MM.1S (cell line): ENCODE measurements around the gene KCNK7.

Experiments used
- DNase-seq: peaks from one replicate; pipeline ENCODE4 v3.0.0-alpha.2; 2015
- H2AFZ ChIP-seq: fragments of 300-600 bp; sonication (generic); 2 replicates; pipeline ENCODE4 v1.6.0; 2016; ENCODE audit warnings: antibody characterized with exemption, low read length
- H3F3A ChIP-seq: fragments of 300-600 bp; sonication (generic); 2 replicates; pipeline ENCODE4 v1.6.1; 2016; ENCODE audit warnings: mild to moderate bottlenecking, antibody characterized with exemption, low read length, moderate library complexity, mixed read lengths; ENCODE audit not compliant: insufficient read depth
- H3K27ac ChIP-seq: fragments of 300-600 bp; sonication (generic); 2 replicates; pipeline ENCODE4 v1.5.1; 2016; ENCODE audit warnings: mild to moderate bottlenecking, low read length
- H3K27me3 ChIP-seq: fragments of 300-600 bp; sonication (generic); replicated peaks from 2 replicates; pipeline ENCODE4 v1.6.0; 2016; ENCODE audit warnings: low read length; ENCODE audit not compliant: insufficient read depth
- H3K36me3 ChIP-seq: fragments of 300-600 bp; sonication (generic); replicated peaks from 2 replicates; pipeline ENCODE4 v1.6.1; 2016; ENCODE audit warnings: mild to moderate bottlenecking, low read length, mixed read lengths; ENCODE audit not compliant: insufficient read depth
- H3K4me1 ChIP-seq: fragments of 300-600 bp; sonication (generic); 2 replicates; pipeline ENCODE4 v1.6.1; 2016; ENCODE audit warnings: low read length, mixed read lengths
- H3K4me2 ChIP-seq: fragments of 300-600 bp; sonication (generic); 2 replicates; pipeline ENCODE4 v1.6.0; 2016; ENCODE audit warnings: low read depth, low read length
- H3K4me3 ChIP-seq: fragments of 300-600 bp; sonication (generic); 2 replicates; pipeline ENCODE4 v1.5.1; 2016; ENCODE audit warnings: low read length, mixed read lengths
- H3K79me2 ChIP-seq: fragments of 300-600 bp; sonication (generic); 2 replicates; pipeline ENCODE4 v1.6.1; 2016; ENCODE audit warnings: mixed run types, low read length, mixed read lengths
- H3K9ac ChIP-seq: fragments of 300-600 bp; sonication (generic); 2 replicates; pipeline ENCODE4 v1.6.1; 2016; ENCODE audit warnings: low read length, mixed read lengths
- H3K9me2 ChIP-seq: fragments of 300-600 bp; sonication (generic); replicated peaks from 2 replicates; pipeline ENCODE4 v1.6.1; 2016; ENCODE audit warnings: mild to moderate bottlenecking, low read length, mixed read lengths; ENCODE audit not compliant: insufficient read depth
- H3K9me3 ChIP-seq: fragments of 300-600 bp; sonication (generic); replicated peaks from 2 replicates; pipeline ENCODE4 v1.6.1; 2016; ENCODE audit warnings: mild to moderate bottlenecking, low read length, mixed read lengths; ENCODE audit not compliant: insufficient read depth
- H4K20me1 ChIP-seq: fragments of 300-600 bp; sonication (generic); 2 replicates; pipeline ENCODE4 v1.6.1; 2016; ENCODE audit warnings: mild to moderate bottlenecking, low read length, moderate library complexity, mixed read lengths; ENCODE audit not compliant: insufficient read depth
- CTCF ChIP-seq: fragments of 300-600 bp; sonication (generic); IDR thresholded peaks from 2 replicates; pipeline ENCODE4 v1.5.1; 2016; ENCODE audit warnings: antibody characterized with exemption, low read length, mixed read lengths
- EZH2 ChIP-seq: fragments of 300-600 bp; sonication (generic); optimal IDR thresholded peaks from 2 replicates; pipeline ENCODE3; 2017; ENCODE audit warnings: low read depth, mild to moderate bottlenecking, antibody characterized with exemption, low read length, mixed read lengths
- EZH2phosphoT487 ChIP-seq: fragments of 300-600 bp; sonication (generic); IDR thresholded peaks from 2 replicates; pipeline ENCODE4 v1.6.1; 2018; ENCODE audit warnings: antibody characterized with exemption, low read length

KCNK7 gene

DNA sequence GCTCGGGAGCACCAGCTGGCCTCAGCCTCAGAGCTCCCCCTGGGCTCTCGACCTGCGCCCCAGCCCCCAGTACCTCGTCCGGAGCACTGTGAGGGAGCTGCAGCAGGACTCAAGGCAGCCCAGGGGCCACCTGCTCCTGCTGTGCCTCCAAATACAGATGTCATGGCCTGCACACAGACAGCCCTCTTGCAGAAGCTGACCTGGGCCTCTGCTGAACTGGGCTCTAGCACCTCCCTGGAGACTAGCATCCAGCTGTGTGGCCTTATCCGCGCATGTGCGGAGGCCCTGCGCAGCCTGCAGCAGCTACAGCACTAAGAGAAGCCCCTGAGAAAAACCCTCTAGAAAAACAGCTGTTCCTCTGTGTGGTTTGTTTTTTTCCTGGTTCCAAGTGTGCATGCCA, 24.2 kb downstream of the KCNK7 start:
- Histone ChIP-seq H3K79me2 (peaks cover 66% of the 10 kb centered on the region), H3K27ac (peak overlapping the region; percentile 92; the same call in 1 of the 2 replicates), H3K27me3 (no peaks in the 10 kb centered on the region), H3K9me2 (no peaks in the 10 kb centered on the region), H4K20me1 (no peaks in the 10 kb centered on the region), H3K4me3 (peak overlapping the region; percentile 98), H3K36me3 (no peaks in the 10 kb centered on the region), H3K4me2 (peak overlapping the region; percentile 93), H3K9me3 (no peaks in the 10 kb centered on the region), H3K9ac (peak overlapping the region; percentile 86; the same call in 1 of the 2 replicates), H3F3A (peaks cover 53% of the 10 kb centered on the region), H2AFZ (no peak overlapping the region), H3K4me1 (peaks cover 28% of the 10 kb centered on the region)
- TF ChIP-seq EZH2 (no peak), EZH2phosphoT487 (no peak), CTCF (no peak)
- DNase-seq = no peak

GRCh38 chr11:65569973-65570918, 25.4 kb downstream of the KCNK7 start, which contains the start of gene ZNRD2:
Gene ZNRD2 (plus strand): TSS chr11:65570477. CDS start chr11:65570492, 15 bp downstream.
- H4K20me1 ChIP-seq = no peaks in the 10 kb centered on the region
- peak; percentile 99 for DNase-seq
- TF ChIP-seq CTCF (peak; percentile 39), EZH2phosphoT487 (no peak), EZH2 (no peak)
- H3K27ac ChIP-seq = peak within 1 kb of the TSS; percentile 92
- H3K4me3 ChIP-seq = peak within 1 kb of the TSS; percentile 98
- peaks cover 49% of the 10 kb centered on the region for H3F3A ChIP-seq
- peak within 1 kb of the TSS; percentile 93 for H3K4me2 ChIP-seq
- no peaks in the 10 kb centered on the region for H3K9me3 ChIP-seq
- H3K79me2 ChIP-seq = peaks cover 57% of the 10 kb centered on the region
- no peaks in the 10 kb centered on the region for H3K9me2 ChIP-seq
- H2AFZ ChIP-seq = peak within 1 kb of the TSS; percentile 68
- no peaks in the 10 kb centered on the region for H3K36me3 ChIP-seq
- H3K27me3 ChIP-seq = no peaks in the 10 kb centered on the region
- peaks cover 25% of the 10 kb centered on the region for H3K4me1 ChIP-seq
- H3K9ac ChIP-seq = peak within 1 kb of the TSS; percentile 86

DNA sequence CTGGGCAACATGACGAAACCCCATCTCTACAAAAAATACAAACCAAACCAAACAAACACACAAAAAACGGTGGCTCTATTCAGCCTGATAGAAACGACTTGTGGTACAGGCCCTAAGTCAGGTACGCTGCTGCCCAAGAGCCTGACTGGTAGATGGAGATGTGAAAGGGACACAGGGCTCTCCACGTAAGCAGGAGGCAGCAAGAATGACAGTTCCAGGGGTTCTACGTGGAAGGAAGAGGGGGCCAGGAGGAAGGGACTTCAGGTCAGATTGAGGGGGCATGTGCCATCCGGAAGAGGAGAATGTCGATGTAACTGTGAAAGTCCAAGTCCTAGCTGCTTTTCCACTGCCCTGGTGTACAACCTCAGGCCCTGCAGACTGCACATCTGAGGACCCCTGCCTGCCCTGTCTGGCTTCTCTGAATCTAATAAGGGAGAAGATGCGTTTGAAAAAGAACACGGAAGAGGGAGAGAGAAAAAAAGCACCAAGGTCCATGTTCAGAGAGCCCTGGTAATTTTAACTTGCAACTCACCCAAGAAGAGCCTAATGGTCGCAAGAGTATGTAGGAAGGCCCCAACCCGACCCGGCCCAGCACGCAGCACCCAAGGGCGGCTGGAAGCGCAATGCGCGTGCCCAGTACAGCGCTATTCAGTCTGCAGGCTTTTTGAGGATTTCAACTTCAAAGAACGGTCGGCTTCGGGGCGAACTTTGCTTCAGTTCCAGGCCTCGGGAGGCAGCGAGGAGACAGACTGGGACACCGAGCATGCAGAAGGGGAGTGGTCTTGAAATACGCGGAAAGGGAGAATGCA, 26.2 kb downstream of the KCNK7 start:
- Histone ChIP-seq H3K4me2 (peak overlapping the region; percentile 93), H4K20me1 (no peaks in the 10 kb centered on the region), H3K79me2 (peaks cover 55% of the 10 kb centered on the region), H3F3A (peaks cover 40% of the 10 kb centered on the region), H2AFZ (peak overlapping the region; percentile 44), H3K36me3 (no peaks in the 10 kb centered on the region), H3K4me1 (peaks cover 23% of the 10 kb centered on the region), H3K9ac (peak overlapping the region; percentile 86), H3K27me3 (no peaks in the 10 kb centered on the region), H3K27ac (peak overlapping the region; percentile 92), H3K9me3 (no peaks in the 10 kb centered on the region), H3K9me2 (no peaks in the 10 kb centered on the region), H3K4me3 (peak overlapping the region; percentile 98)
- DNase-seq = peak; percentile 16
- TF ChIP-seq EZH2phosphoT487 (no peak), CTCF (no peak), EZH2 (no peak)
